K562 (cell line): ENCODE data around the gene USHBP1. TPM values are rescaled to one million over a fixed set of nuclear protein-coding genes. Genes with fewer than 3 reads are reported as not detected.

ENCODE experiments used
- ATAC-seq: fragments of 200-7000 bp; cut with Tn5 transposase; 3 replicates; pipeline ENCODE4 v1.9.1; 2020; ENCODE audit warnings: moderate library complexity
- BruUV-seq: library from RNA; stranded (reverse); fragments of 400-500 nt; replicated peaks from 2 replicates; lab custom pipeline; 2021; lab: Mats Ljungman, UMichigan
- CTCF ChIA-PET: fragments of 300-600 bp; formaldehyde crosslinking; extraction: SDS; loops from one replicate; lab custom pipeline; 2021; ENCODE audit warnings: low intra/inter-chr PET ratio; lab: Yijun Ruan, JAX
- POLR2A ChIA-PET: fragments of 300-600, 350-650 bp; sonication (Branson Sonifier 250); formaldehyde crosslinking; extraction: SDS; loops from one replicate; lab custom pipeline; 2021; ENCODE audit warnings: antibody characterized with exemption, inconsistent platforms; lab: Yijun Ruan, JAX
- DNase-seq, 4 experiments: peaks; one replicate each; pipeline versions ENCODE4 v3.0.0 to v3.0.0-alpha.2; 2011 to 2018; ENCODE audit warnings: low spot score in 3 of 4, mixed read lengths in 3 of 4; ENCODE audit errors: extremely low read depth in 1 of 4
- FAIRE-seq: peaks from 2 replicates; lab custom pipeline; 2011; peaks lifted over from hg19 to GRCh38; lab: Jason Lieb, UNC
- H2AFZ ChIP-seq: 2 replicates; pipeline ENCODE4 v1.6.0; 2011; ENCODE audit warnings: low read depth, low read length, control low read depth, inconsistent platforms
- H3K27ac ChIP-seq: fragments of 200-600 bp; 3 replicates; pipeline ENCODE4 v1.8.0; 2011; ENCODE audit warnings: low read depth, mild to moderate bottlenecking, control low read depth, inconsistent platforms, low read length, moderate library complexity, mixed read lengths; ENCODE audit errors: extremely low read depth
- H3K27me3 ChIP-seq, 2 experiments: fragments of 300-600 bp in 1 of 2; 2 replicates in 1 of 2; 3 replicates in 1 of 2; pipeline versions ENCODE4 v1.6.0 to v1.8.0; 2011; ENCODE audit warnings: inconsistent platforms in 2 of 2, low read length in 2 of 2, mild to moderate bottlenecking in 1 of 2, mixed read lengths in 1 of 2, moderate library complexity in 1 of 2; ENCODE audit not compliant: control insufficient read depth in 2 of 2, insufficient read depth in 2 of 2
- H3K36me3 ChIP-seq: fragments of 300-600 bp; 3 replicates; pipeline ENCODE4 v1.8.0; 2011; ENCODE audit warnings: mild to moderate bottlenecking, low read length, inconsistent platforms; ENCODE audit not compliant: control insufficient read depth, insufficient read depth
- H3K4me1 ChIP-seq, 2 experiments: fragments of 200-600 bp in 1 of 2; replicated peaks in 1 of 2; 2 replicates in 1 of 2; 3 replicates in 1 of 2; pipeline versions ENCODE4 v1.5.1 to v1.8.0; 2011; ENCODE audit warnings: inconsistent platforms in 2 of 2, low read length in 2 of 2, mild to moderate bottlenecking in 1 of 2, mixed read lengths in 1 of 2, moderate library complexity in 1 of 2; ENCODE audit not compliant: control insufficient read depth in 2 of 2, insufficient read depth in 2 of 2
- H3K4me2 ChIP-seq: 2 replicates; pipeline ENCODE4 v1.6.1; 2011; ENCODE audit warnings: low read length, control low read depth, inconsistent platforms, mixed read lengths; ENCODE audit not compliant: insufficient read depth
- H3K4me3 ChIP-seq: fragments of 200-600 bp; sonication (generic), shearing (Covaris generic); 2 replicates; pipeline ENCODE4 v1.5.1; 2016; ENCODE audit warnings: control low read depth, inconsistent platforms
- H3K79me2 ChIP-seq: fragments of 200-600 bp; 3 replicates; pipeline ENCODE4 v1.8.0; 2011; ENCODE audit warnings: low read length, inconsistent platforms; ENCODE audit not compliant: control insufficient read depth, insufficient read depth
- H3K9ac ChIP-seq, 2 experiments: 2 replicates each; pipeline versions ENCODE4 v1.6.0 to v1.6.1; 2011; ENCODE audit warnings: low read depth in 2 of 2, low read length in 2 of 2, control low read depth in 1 of 2, inconsistent platforms in 1 of 2, mild to moderate bottlenecking in 1 of 2, mixed read lengths in 1 of 2; ENCODE audit not compliant: insufficient read depth in 1 of 2
- H3K9me1 ChIP-seq: one replicate; pipeline ENCODE4 v1.6.0; 2011; ENCODE audit warnings: inconsistent platforms, mild to moderate bottlenecking, low read length, moderate library complexity; ENCODE audit not compliant: control insufficient read depth, insufficient read depth
- H3K9me3 ChIP-seq: replicated peaks from 2 replicates; pipeline ENCODE4 v1.5.1; 2011; ENCODE audit warnings: low read depth, low read length, inconsistent platforms; ENCODE audit not compliant: control insufficient read depth, insufficient read depth
- H4K20me1 ChIP-seq: replicated peaks from 2 replicates; pipeline ENCODE4 v1.6.1; 2011; ENCODE audit warnings: low read length, inconsistent platforms, mixed read lengths; ENCODE audit not compliant: control insufficient read depth, insufficient read depth
- BRD9 ChIP-seq: fragments of 450-650 bp; IDR thresholded peaks from 2 replicates; pipeline ENCODE4 v1.6.1; 2018; ENCODE audit warnings: low read depth; ENCODE audit not compliant: partially characterized antibody
- E2F4 ChIP-seq: sonication (generic); formaldehyde crosslinking; IDR thresholded peaks from 2 replicates; pipeline ENCODE4 v1.8.0; 2022; ENCODE audit warnings: mild to moderate bottlenecking, low read depth, missing genetic modification reagents
- FIP1L1 ChIP-seq: fragments of 200-400 bp; formaldehyde crosslinking; IDR thresholded peaks from 2 replicates; pipeline ENCODE4 v1.6.1; 2018; ENCODE audit warnings: mild to moderate bottlenecking, low read depth, low read length; ENCODE audit not compliant: poor library complexity, severe bottlenecking
- POLR2G ChIP-seq: fragments of 200-400 bp; formaldehyde crosslinking; IDR thresholded peaks from 2 replicates; pipeline ENCODE4 v1.6.1; 2017; ENCODE audit warnings: low read depth, mild to moderate bottlenecking, antibody characterized with exemption, low read length, moderate library complexity
- RBFOX2 ChIP-seq: fragments of 200-400 bp; formaldehyde crosslinking; IDR thresholded peaks from 2 replicates; pipeline ENCODE4 v1.6.1; 2017; ENCODE audit warnings: low read depth, mild to moderate bottlenecking, low read length, moderate library complexity
- WGBS: fragments of 100-300 bp; shearing (Covaris generic); methylation state at CpG from one replicate; pipeline ENCODE4 v1.1.6; 2016; ENCODE audit warnings: low coverage, mixed read lengths; ENCODE audit not compliant: insufficient coverage; ENCODE audit errors: missing lambda C conversion rate; 5-methylcytosine and 5-hydroxymethylcytosine counted together
- in situ Hi-C: fragments of 300-500 bp; cut with MboI; formaldehyde crosslinking; loops from 4 replicates; pipeline ENCODE4 v1.15.0; 2018; ENCODE audit warnings: inconsistent platforms, mixed read lengths
- intact Hi-C: fragments of 100-400 bp; cut with micrococcal nuclease; formaldehyde crosslinking; loops from 2 replicates; pipeline ENCODE4 v1.14.2; 2022
- polyA plus RNA-seq, 8 experiments: library from polyadenylated mRNA; depleted of rRNA in 4 of 8; stranded (reverse) in 5 of 8; unstranded in 3 of 8; fragments of >200 nt; fragmentation: Nextera tagmentation in 2 of 8; fragmentation: Illumina TruSeq in 1 of 8; extraction: Ambion mirVana in 2 of 8; extraction: Trizol in 1 of 8; gene quantifications; 2 replicates each; pipeline versions ENCODE4 v1.2.1 to v1.2.3, GENCODE V29; 2011 to 2014; ENCODE audit warnings: inconsistent platforms in 1 of 8, missing spikeins in 1 of 8
- total RNA-seq, 7 experiments: library from RNA; depleted of rRNA in 6 of 7; stranded (reverse); fragments of >200 nt in 6 of 7; fragmentation: Illumina TruSeq in 2 of 7; extraction: Trizol in 2 of 7; gene quantifications; 2 replicates each; pipeline versions ENCODE4 v1.2.1 to v1.2.3, GENCODE V29; 2011 to 2021; ENCODE audit warnings: low replicate concordance in 1 of 7

The USHBP1 gene
- total and polyA plus RNA-seq, 9 of the 15 experiments (the other 6 are each of a cell fraction or from before 2014, with no cell fraction given): 0.03 to 0.10 (median 0.05) TPM; not detected in 5

- H2AFZ ChIP-seq: no peak overlapping the region
- ChIA-PET POLR2A (interaction anchor here (0.8 to 1.2 kb wide), 3 partner anchors 11 to 17 kb away, joined by 3 read pairs; partner anchors contain the start of gene USE1), CTCF (no interaction called here)
- peak; percentile 64 for TF ChIP-seq POLR2G
- no peak for TF ChIP-seq E2F4 (CRISPR knock-in tag)
- no peak for TF ChIP-seq BRD9
- peak; percentile 64 for TF ChIP-seq RBFOX2
- no peak for TF ChIP-seq FIP1L1
- 0 out of 2 replicates have a peak, but pooled peaks cover 10% of the 10 kb centered on the region for H4K20me1 ChIP-seq
- H3K79me2 ChIP-seq: peaks cover 62% of the 10 kb centered on the region
- no peaks in the 10 kb centered on the region for H3K27me3 ChIP-seq
- in situ Hi-C loops: no loop called here
- peaks cover 24 to 48% of the 10 kb centered on the region in 2 experiments for H3K4me1 ChIP-seq
- H3K36me3 ChIP-seq: peaks cover 68% of the 10 kb centered on the region; the same call in 2 of the 3 replicates
- no peak for FAIRE-seq
- intact Hi-C loops: no loop called here
- no peak overlapping the region for H3K4me3 ChIP-seq
- H3K9ac ChIP-seq: peak overlapping the region in 1 of 2 experiments; percentile 55; a peak in 1 of 4 replicates
- no peak overlapping the region for H3K4me2 ChIP-seq
- DNase-seq: peak in 1 of 4 experiments; percentile 9
- no peak for ATAC-seq
- WGBS: 90% methylated on average over 20 of the region's 25 CpGs
- no peaks in the 10 kb centered on the region for H3K9me3 ChIP-seq
- no peaks in the 10 kb centered on the region for H3K9me1 ChIP-seq
- BruUV-seq: no TSS peak
- no peak overlapping the region for H3K27ac ChIP-seq
These were observed 32.3 kb downstream of the USHBP1 start for GRCh38 chr19:17232258-17232657.
